HEK293 (cell line): ENCODE measurements around the gene HOXB1.

Source experiments
- KLF16 ChIP-seq: fragments of 450-650 bp; formaldehyde crosslinking; IDR thresholded peaks from 2 replicates; pipeline ENCODE4 v1.5.1; 2017; ENCODE audit warnings: missing biosample characterization, missing genetic modification characterization
- PBX3 ChIP-seq: sonication (generic); formaldehyde crosslinking; IDR thresholded peaks from 2 replicates; pipeline ENCODE4 v1.8.1; 2022; ENCODE audit warnings: mild to moderate bottlenecking, moderate library complexity, missing genetic modification reagents
- SP2 ChIP-seq: fragments of 450-650 bp; formaldehyde crosslinking; IDR thresholded peaks from 2 replicates; pipeline ENCODE4 v1.5.1; 2016; ENCODE audit warnings: missing biosample characterization, missing genetic modification characterization
- ZNF571 ChIP-seq: fragments of 450-650 bp; formaldehyde crosslinking; IDR thresholded peaks from 2 replicates; pipeline ENCODE4 v1.5.0; 2017; ENCODE audit warnings: missing biosample characterization, missing genetic modification characterization
- ZNF776 ChIP-seq: fragments of 450-650 bp; formaldehyde crosslinking; IDR thresholded peaks from 2 replicates; pipeline ENCODE4 v1.5.0; 2017; ENCODE audit warnings: missing biosample characterization, missing genetic modification characterization, borderline replicate concordance
- TF ChIP-seq, protein P1 (sequence below): fragments of 450-650 bp; formaldehyde crosslinking; IDR thresholded peaks from 2 replicates; pipeline ENCODE4 v1.5.1; 2016; ENCODE audit warnings: missing biosample characterization, missing genetic modification characterization
- TF ChIP-seq, protein P2 (sequence below): fragments of 450-650 bp; formaldehyde crosslinking; IDR thresholded peaks from 2 replicates; pipeline ENCODE4 v1.5.1; 2016; ENCODE audit warnings: missing biosample characterization, missing genetic modification characterization, low read depth

DNA sequence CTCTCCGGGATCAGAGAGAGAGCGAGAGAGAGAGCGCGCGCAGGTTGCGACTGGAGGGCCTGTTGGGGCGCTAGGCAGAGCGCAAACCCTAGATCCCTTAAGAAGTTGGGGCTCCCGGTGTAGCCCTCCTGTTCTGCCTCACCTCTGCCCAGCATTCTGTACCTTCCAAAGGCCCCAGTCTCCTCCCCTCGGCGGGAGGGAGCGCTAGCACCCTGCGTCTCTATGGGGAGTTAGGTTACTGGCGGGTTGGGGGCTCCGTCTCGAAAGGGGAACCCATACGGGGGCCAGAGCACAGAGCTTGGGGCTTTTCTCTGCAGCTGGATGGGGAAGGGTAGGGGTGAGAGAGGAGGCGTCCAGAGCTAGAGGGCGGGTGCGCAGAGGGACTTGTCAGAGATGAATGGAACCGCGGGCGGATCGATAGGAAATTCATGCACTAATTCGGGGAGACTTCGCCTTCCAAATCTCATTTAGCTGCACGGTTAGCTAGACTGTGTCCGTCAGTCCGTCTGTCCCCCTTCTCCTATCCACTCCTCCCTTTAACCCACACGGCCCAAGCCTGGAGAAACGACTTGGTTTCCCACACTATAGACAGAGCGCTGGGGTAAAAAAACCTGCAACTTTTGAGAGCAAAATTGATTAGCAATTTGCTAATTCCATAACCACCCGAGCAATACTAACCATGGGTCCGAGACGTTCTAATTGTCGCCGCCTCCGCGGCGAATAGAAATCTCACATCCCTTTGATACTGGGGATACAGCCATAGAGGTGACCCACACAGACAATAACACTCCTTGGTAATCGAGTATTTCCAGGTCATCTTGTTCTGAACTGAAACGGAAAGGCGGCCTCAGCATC is 48.0 kb upstream of the HOXB1 start:
- TF ChIP-seq, protein P1, sequence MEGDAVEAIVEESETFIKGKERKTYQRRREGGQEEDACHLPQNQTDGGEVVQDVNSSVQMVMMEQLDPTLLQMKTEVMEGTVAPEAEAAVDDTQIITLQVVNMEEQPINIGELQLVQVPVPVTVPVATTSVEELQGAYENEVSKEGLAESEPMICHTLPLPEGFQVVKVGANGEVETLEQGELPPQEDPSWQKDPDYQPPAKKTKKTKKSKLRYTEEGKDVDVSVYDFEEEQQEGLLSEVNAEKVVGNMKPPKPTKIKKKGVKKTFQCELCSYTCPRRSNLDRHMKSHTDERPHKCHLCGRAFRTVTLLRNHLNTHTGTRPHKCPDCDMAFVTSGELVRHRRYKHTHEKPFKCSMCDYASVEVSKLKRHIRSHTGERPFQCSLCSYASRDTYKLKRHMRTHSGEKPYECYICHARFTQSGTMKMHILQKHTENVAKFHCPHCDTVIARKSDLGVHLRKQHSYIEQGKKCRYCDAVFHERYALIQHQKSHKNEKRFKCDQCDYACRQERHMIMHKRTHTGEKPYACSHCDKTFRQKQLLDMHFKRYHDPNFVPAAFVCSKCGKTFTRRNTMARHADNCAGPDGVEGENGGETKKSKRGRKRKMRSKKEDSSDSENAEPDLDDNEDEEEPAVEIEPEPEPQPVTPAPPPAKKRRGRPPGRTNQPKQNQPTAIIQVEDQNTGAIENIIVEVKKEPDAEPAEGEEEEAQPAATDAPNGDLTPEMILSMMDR (tag by site-specific recombination), result no peak
- TF ChIP-seq SP2 (no peak), ZNF571 (tag by site-specific recombination) (no peak), PBX3 (no peak), KLF16 (tag by site-specific recombination) (no peak), ZNF776 (no peak)
- TF ChIP-seq, protein P2, sequence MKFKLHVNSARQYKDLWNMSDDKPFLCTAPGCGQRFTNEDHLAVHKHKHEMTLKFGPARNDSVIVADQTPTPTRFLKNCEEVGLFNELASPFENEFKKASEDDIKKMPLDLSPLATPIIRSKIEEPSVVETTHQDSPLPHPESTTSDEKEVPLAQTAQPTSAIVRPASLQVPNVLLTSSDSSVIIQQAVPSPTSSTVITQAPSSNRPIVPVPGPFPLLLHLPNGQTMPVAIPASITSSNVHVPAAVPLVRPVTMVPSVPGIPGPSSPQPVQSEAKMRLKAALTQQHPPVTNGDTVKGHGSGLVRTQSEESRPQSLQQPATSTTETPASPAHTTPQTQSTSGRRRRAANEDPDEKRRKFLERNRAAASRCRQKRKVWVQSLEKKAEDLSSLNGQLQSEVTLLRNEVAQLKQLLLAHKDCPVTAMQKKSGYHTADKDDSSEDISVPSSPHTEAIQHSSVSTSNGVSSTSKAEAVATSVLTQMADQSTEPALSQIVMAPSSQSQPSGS (tag by site-specific recombination), result no peak
